Keratinocyte (primary cell): Measurements from ENCODE around the gene HEG1. TPM values are rescaled to one million over a fixed set of nuclear protein-coding genes. Genes with fewer than 3 reads are reported as not detected.

Experiments
- DNase-seq: peaks from one replicate; pipeline ENCODE4 v3.0.0-alpha.2; 2011; ENCODE audit warnings: low read depth, missing footprints, low spot score
- FAIRE-seq: peaks from 2 replicates; lab custom pipeline; 2011; peaks lifted over from hg19 to GRCh38; lab: Jason Lieb, UNC
- H2AFZ ChIP-seq: 2 replicates; pipeline ENCODE4 v1.6.0; 2012; ENCODE audit warnings: low read length, control low read depth, inconsistent platforms; ENCODE audit not compliant: control insufficient read depth
- H3K27ac ChIP-seq: 2 replicates; pipeline ENCODE4 v1.5.1; 2011; ENCODE audit warnings: low read length; ENCODE audit not compliant: control insufficient read depth, insufficient read depth
- H3K27me3 ChIP-seq: 3 replicates; pipeline ENCODE4 v1.6.0; 2011; ENCODE audit warnings: low read length; ENCODE audit not compliant: control insufficient read depth, insufficient read depth; ENCODE audit errors: extremely low read depth
- H3K36me3 ChIP-seq, 2 experiments: 2 replicates in 1 of 2; 3 replicates in 1 of 2; pipeline ENCODE4 v1.5.1; 2011; ENCODE audit warnings: low read length in 2 of 2, mild to moderate bottlenecking in 1 of 2; ENCODE audit not compliant: control insufficient read depth in 2 of 2, insufficient read depth in 2 of 2; ENCODE audit errors: extremely low read depth in 1 of 2
- H3K4me1 ChIP-seq: 3 replicates; pipeline ENCODE4 v1.5.1; 2011; ENCODE audit warnings: low read length; ENCODE audit not compliant: control insufficient read depth, insufficient read depth; ENCODE audit errors: extremely low read depth
- H3K4me2 ChIP-seq: 3 replicates; pipeline ENCODE4 v1.6.0; 2011; ENCODE audit warnings: low read depth, low read length; ENCODE audit not compliant: control insufficient read depth, insufficient read depth; ENCODE audit errors: extremely low read depth
- H3K4me3 ChIP-seq, 3 experiments: fragments of 200-600 bp in 1 of 3; sonication (generic) in 1 of 3; 2 replicates in 2 of 3; 3 replicates in 1 of 3; pipeline ENCODE4 v1.5.1; 2011 to 2016; ENCODE audit warnings: low read length in 3 of 3, mild to moderate bottlenecking in 3 of 3, control low read depth in 2 of 3, inconsistent platforms in 1 of 3, low read depth in 1 of 3, mixed read lengths in 1 of 3, mixed run types in 1 of 3, moderate library complexity in 1 of 3; ENCODE audit not compliant: control insufficient read depth in 2 of 3, insufficient read depth in 2 of 3; ENCODE audit errors: extremely low read depth in 1 of 3
- H3K79me2 ChIP-seq: 2 replicates; pipeline ENCODE4 v1.6.0; 2012; ENCODE audit warnings: low read length; ENCODE audit not compliant: control insufficient read depth, insufficient read depth
- H3K9ac ChIP-seq: 3 replicates; pipeline ENCODE4 v1.6.0; 2011; ENCODE audit warnings: low read length; ENCODE audit not compliant: control insufficient read depth, insufficient read depth; ENCODE audit errors: extremely low read depth
- H3K9me1 ChIP-seq: 3 replicates; pipeline ENCODE4 v1.6.0; 2011; ENCODE audit warnings: low read length; ENCODE audit not compliant: control insufficient read depth, insufficient read depth; ENCODE audit errors: extremely low read depth
- H3K9me3 ChIP-seq: 2 replicates; pipeline ENCODE4 v1.5.1; 2012; ENCODE audit warnings: low read depth, low read length; ENCODE audit not compliant: control insufficient read depth
- H4K20me1 ChIP-seq: 3 replicates; pipeline ENCODE4 v1.6.0; 2011; ENCODE audit warnings: low read length; ENCODE audit not compliant: control insufficient read depth, insufficient read depth; ENCODE audit errors: extremely low read depth
- CTCF ChIP-seq, 3 experiments: IDR thresholded peaks in 1 of 3; conservative IDR thresholded peaks in 1 of 3; optimal IDR thresholded peaks in 1 of 3; 2 replicates in 2 of 3; 3 replicates in 1 of 3; pipeline versions ENCODE3 to v1.5.1; 2011; ENCODE audit warnings: low read length in 3 of 3, mild to moderate bottlenecking in 3 of 3, moderate library complexity in 2 of 3, control low read depth in 1 of 3, inconsistent platforms in 1 of 3; ENCODE audit not compliant: insufficient read depth in 2 of 3; ENCODE audit errors: extremely low read depth in 1 of 3
- EZH2 ChIP-seq: IDR thresholded peaks from one replicate; pipeline ENCODE4 v1.6.1; 2012; ENCODE audit warnings: inconsistent platforms, mild to moderate bottlenecking, low read length, moderate library complexity
- dilution Hi-C: fragments of 300-500 bp; cut with MboI; formaldehyde crosslinking; loops from one replicate; pipeline ENCODE4 v1.7.0; 2020; ENCODE audit warnings: low sequenced_read_pairs; ENCODE audit not compliant: extremely low pct_ligation_motif_present
- polyA plus RNA-seq, 5 experiments: library from polyadenylated mRNA; depleted of rRNA in 3 of 5; stranded (reverse) in 3 of 5; stranded (forward) in 1 of 5; unstranded in 1 of 5; fragments of >200 nt; gene quantifications; 1 replicate in 1 of 5; 2 replicates in 3 of 5; 3 replicates in 1 of 5; pipeline versions ENCODE4 v1.2.1 to v1.2.3, GENCODE V29; 2011 to 2012; ENCODE audit warnings: missing spikeins in 2 of 5, low read depth in 1 of 5, low replicate concordance in 1 of 5

HEG1 gene
- polyA plus RNA-seq, 1 donor (not counting 4 experiments of a cell fraction or from before 2014, with no cell fraction given): 12.7 TPM

DNA sequence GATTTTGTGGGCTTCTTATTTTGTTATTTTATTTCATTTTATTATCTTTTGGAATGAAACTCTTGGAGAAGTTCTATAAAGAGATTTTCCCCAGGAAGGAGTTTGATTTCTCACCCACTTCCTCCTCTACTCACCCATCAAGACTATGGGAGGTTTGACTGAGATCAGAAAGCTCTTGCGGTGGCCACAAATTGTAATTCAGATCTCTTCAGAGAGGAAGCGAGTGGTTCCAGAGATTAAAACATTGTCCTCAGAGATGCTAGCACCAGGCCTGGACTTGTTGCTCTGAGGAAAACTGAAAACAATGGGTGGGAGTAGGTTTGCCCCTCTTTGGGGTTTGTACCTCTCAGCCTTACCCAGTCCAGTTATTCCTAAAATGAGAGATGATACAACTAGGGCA lies 113.2 kb downstream of the HEG1 start:
- Histone ChIP-seq H3K9ac (no peak overlapping the region), H3K9me3 (no peaks in the 10 kb centered on the region), H3K27ac (no peak overlapping the region), H3K4me2 (no peak overlapping the region), H3K4me1 (peaks cover 6% of the 10 kb centered on the region), H3K36me3 (no peaks in the 10 kb centered on the region), H3K4me3 (no peak overlapping the region), H3K9me1 (no peaks in the 10 kb centered on the region), H2AFZ (no peak overlapping the region), H3K79me2 (no peaks in the 10 kb centered on the region), H3K27me3 (no peaks in the 10 kb centered on the region), H4K20me1 (no peaks in the 10 kb centered on the region)
- dilution Hi-C loops: no loop called here
- FAIRE-seq (no peak), DNase-seq (no peak)
- TF ChIP-seq CTCF (optimal IDR thresholded peaks at IDR 0.05 in 1 of 3, IDR thresholded peaks at IDR 0.05 in 1 of 3, conservative IDR thresholded peaks at IDR 0.05 in 1 of 3; ENCODE audit: extremely low read depth in 1 of 3, insufficient read depth in 2 of 3, low read length in 3 of 3) (no peak), EZH2 (no peak)

GRCh38 chr3:124941771-124942170 lies 114.0 kb downstream of the HEG1 start:
- Histone ChIP-seq H3K9me3 (no peaks in the 10 kb centered on the region), H3K79me2 (no peaks in the 10 kb centered on the region), H3K9ac (no peak overlapping the region), H3K27ac (no peak overlapping the region), H2AFZ (no peak overlapping the region), H3K27me3 (no peaks in the 10 kb centered on the region), H3K9me1 (no peaks in the 10 kb centered on the region), H3K4me3 (no peak overlapping the region), H3K4me1 (peaks cover 6% of the 10 kb centered on the region), H4K20me1 (no peaks in the 10 kb centered on the region), H3K36me3 (no peaks in the 10 kb centered on the region), H3K4me2 (no peak overlapping the region)
- dilution Hi-C loops: no loop called here
- TF ChIP-seq EZH2: no peak
- TF ChIP-seq CTCF (optimal IDR thresholded peaks at IDR 0.05 in 1 of 3, IDR thresholded peaks at IDR 0.05 in 1 of 3, conservative IDR thresholded peaks at IDR 0.05 in 1 of 3; ENCODE audit: extremely low read depth in 1 of 3, insufficient read depth in 2 of 3, low read length in 3 of 3): no peak
- DNase-seq (no peak), FAIRE-seq (no peak)
